Adrenal gland (tissue), 5 donors: ENCODE data around the gene MKLN1.

ENCODE experiments used
- CTCF ChIP-seq, 6 experiments: fragments of 450-650 bp in 4 of 6; fragments of 200-600 bp in 2 of 6; sonication (generic) in 1 of 6; IDR thresholded peaks; 1 replicate in 5 of 6; 2 replicates in 1 of 6; pipeline versions ENCODE4 v1.5.1 to v1.8.0; 2016 to 2021; ENCODE audit warnings: antibody characterized with exemption in 6 of 6, mild to moderate bottlenecking in 2 of 6, moderate library complexity in 1 of 6
- POLR2A ChIP-seq, 2 donors: fragments of 450-650 bp; IDR thresholded peaks; one replicate each; pipeline ENCODE4 v1.6.1; 2017; ENCODE audit warnings: antibody characterized with exemption in 2 of 2, mild to moderate bottlenecking in 2 of 2, moderate library complexity in 1 of 2
- donor health status: DM: no; HTN: no; CAD: no.

- TF ChIP-seq POLR2A (IDR thresholded peaks at IDR 0.05), result no peak
- no peak for TF ChIP-seq CTCF (IDR thresholded peaks at IDR 0.05)
Measured at GRCh38 chr7:131443496-131443895, 115.8 kb downstream of the MKLN1 start.
